PC-9 (cell line): ENCODE results near the gene ALLC. TPM values are rescaled to one million over a fixed set of nuclear protein-coding genes. Genes with fewer than 3 reads are reported as not detected.

ENCODE experiments used
- BruUV-seq: library from RNA; stranded (reverse); fragments of 400-500 nt; replicated peaks from 2 replicates; lab custom pipeline; 2021; lab: Mats Ljungman, UMichigan
- CTCF ChIA-PET: fragments of 300-600 bp; sonication (Branson Sonifier 250); formaldehyde crosslinking; loops from one replicate; lab custom pipeline; 2022; ENCODE audit warnings: antibody characterized with exemption; lab: Charles Lee
- POLR2A ChIA-PET: fragments of 300-600 bp; sonication (Branson Sonifier 250); formaldehyde crosslinking; loops from one replicate; lab custom pipeline; 2022; ENCODE audit warnings: antibody characterized with exemption; ENCODE audit not compliant: unreplicated experiment; lab: Charles Lee
- DNase-seq, 2 experiments: peaks; one replicate each; pipeline versions ENCODE4 v3.0.0 to v3.0.0-alpha.2; 2015 to 2022; ENCODE audit warnings: mixed read lengths in 1 of 2
- H2AFZ ChIP-seq: fragments of 200-600 bp; sonication (generic); 2 replicates; pipeline ENCODE4 v1.8.1; 2017; ENCODE audit warnings: antibody characterized with exemption
- H3F3A ChIP-seq: fragments of 200-600 bp; sonication (generic); 2 replicates; pipeline ENCODE4 v1.8.1; 2017; ENCODE audit warnings: antibody characterized with exemption, mild to moderate bottlenecking, low read depth; ENCODE audit not compliant: insufficient read depth
- H3K27ac ChIP-seq: fragments of 200-600 bp; sonication (generic); 2 replicates; pipeline ENCODE4 v1.6.1; 2016; ENCODE audit warnings: mixed run types
- H3K27me3 ChIP-seq: fragments of 200-600 bp; sonication (generic); 2 replicates; pipeline ENCODE4 v1.6.1; 2016; ENCODE audit warnings: low read depth, mixed run types; ENCODE audit not compliant: insufficient read depth
- H3K36me3 ChIP-seq: fragments of 200-600 bp; sonication (generic); 2 replicates; pipeline ENCODE4 v1.6.1; 2016; ENCODE audit warnings: low read depth, mixed run types
- H3K4me1 ChIP-seq: fragments of 200-600 bp; sonication (generic); replicated peaks from 2 replicates; pipeline ENCODE4 v1.6.1; 2016; ENCODE audit warnings: mixed run types; ENCODE audit not compliant: insufficient read depth
- H3K4me2 ChIP-seq: fragments of 200-600 bp; sonication (generic); 2 replicates; pipeline ENCODE4 v1.6.1; 2017; ENCODE audit warnings: mixed run types
- H3K4me3 ChIP-seq: fragments of 200-600 bp; sonication (generic); 2 replicates; pipeline ENCODE4 v1.6.1; 2016; ENCODE audit warnings: mixed run types
- H3K79me2 ChIP-seq: fragments of 200-600 bp; sonication (generic); 2 replicates; pipeline ENCODE4 v1.6.1; 2017; ENCODE audit warnings: low read depth, mixed run types
- H3K9me2 ChIP-seq: fragments of 200-600 bp; sonication (generic); 2 replicates; pipeline ENCODE4 v1.8.1; 2017; ENCODE audit warnings: mild to moderate bottlenecking; ENCODE audit not compliant: insufficient read depth
- H3K9me3 ChIP-seq: fragments of 200-600 bp; sonication (generic); 2 replicates; pipeline ENCODE4 v1.8.1; 2016; ENCODE audit warnings: low read depth; ENCODE audit not compliant: insufficient read depth
- H4K20me1 ChIP-seq: fragments of 200-600 bp; sonication (generic); 2 replicates; pipeline ENCODE4 v1.8.1; 2017; ENCODE audit not compliant: insufficient read depth
- CTCF ChIP-seq: fragments of 200-600 bp; sonication (generic); conservative IDR thresholded peaks from 2 replicates; pipeline ENCODE4 v1.6.1; 2017; ENCODE audit warnings: mixed run types, antibody characterized with exemption, mild to moderate bottlenecking, moderate library complexity
- EZH2 ChIP-seq: fragments of 200-600 bp; sonication (generic); IDR thresholded peaks from 2 replicates; pipeline ENCODE4 v1.8.0; 2017; ENCODE audit warnings: antibody characterized with exemption, low read depth
- intact Hi-C: fragments of 100-400 bp; cut with micrococcal nuclease; formaldehyde crosslinking; loops from one replicate; pipeline ENCODE4 v1.10.0; 2022; ENCODE audit not compliant: unreplicated experiment
- total RNA-seq: library from RNA; stranded (reverse); gene quantifications from 2 replicates; pipeline ENCODE4 v1.2.3, GENCODE V29; 2021

ALLC gene
- total RNA-seq, 1 experiment from 2014 or later: not detected

DNA sequence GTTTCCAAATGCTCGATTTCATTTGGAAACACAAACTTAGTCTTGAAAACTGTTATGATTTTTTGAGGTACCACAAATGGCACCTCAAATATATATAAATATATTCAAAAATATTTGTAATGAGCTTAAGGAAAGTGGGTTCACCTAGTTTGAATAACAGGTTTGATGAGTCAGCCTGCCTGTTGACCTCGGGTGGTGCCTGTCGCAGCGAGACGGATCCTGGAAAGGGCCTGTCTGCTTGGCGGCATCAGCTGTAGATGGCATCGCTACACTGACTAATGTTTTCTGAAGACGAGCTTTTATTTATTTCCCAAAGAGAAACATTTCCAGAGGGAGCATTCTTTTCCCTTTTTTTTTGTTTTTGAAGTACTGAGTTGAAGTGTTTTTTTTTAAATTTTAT is 6.9 kb downstream of the ALLC start:
- DNase-seq: peak; percentile 18 to 55
- CTCF ChIA-PET: interaction anchor here (0.7 kb wide), 1 partner anchor 182 kb away, joined by 4 read pairs; no protein-coding TSS in a partner anchor
- Histone ChIP-seq H2AFZ (no peak overlapping the region), H3K79me2 (no peaks in the 10 kb centered on the region), H3K4me1 (no peaks in the 10 kb centered on the region), H3K36me3 (no peaks in the 10 kb centered on the region), H3K4me2 (no peak overlapping the region), H3F3A (no peaks in the 10 kb centered on the region), H3K4me3 (no peak overlapping the region), H3K9me3 (no peaks in the 10 kb centered on the region; the same call in 1 of the 2 replicates), H4K20me1 (no peaks in the 10 kb centered on the region), H3K27me3 (peaks cover 46% of the 10 kb centered on the region), H3K9me2 (no peaks in the 10 kb centered on the region), H3K27ac (no peak overlapping the region)
- no TSS peak for BruUV-seq
- intact Hi-C loops: no loop called here
- POLR2A ChIA-PET: no interaction called here
- TF ChIP-seq EZH2 (no peak), CTCF (no peak)

DNA sequence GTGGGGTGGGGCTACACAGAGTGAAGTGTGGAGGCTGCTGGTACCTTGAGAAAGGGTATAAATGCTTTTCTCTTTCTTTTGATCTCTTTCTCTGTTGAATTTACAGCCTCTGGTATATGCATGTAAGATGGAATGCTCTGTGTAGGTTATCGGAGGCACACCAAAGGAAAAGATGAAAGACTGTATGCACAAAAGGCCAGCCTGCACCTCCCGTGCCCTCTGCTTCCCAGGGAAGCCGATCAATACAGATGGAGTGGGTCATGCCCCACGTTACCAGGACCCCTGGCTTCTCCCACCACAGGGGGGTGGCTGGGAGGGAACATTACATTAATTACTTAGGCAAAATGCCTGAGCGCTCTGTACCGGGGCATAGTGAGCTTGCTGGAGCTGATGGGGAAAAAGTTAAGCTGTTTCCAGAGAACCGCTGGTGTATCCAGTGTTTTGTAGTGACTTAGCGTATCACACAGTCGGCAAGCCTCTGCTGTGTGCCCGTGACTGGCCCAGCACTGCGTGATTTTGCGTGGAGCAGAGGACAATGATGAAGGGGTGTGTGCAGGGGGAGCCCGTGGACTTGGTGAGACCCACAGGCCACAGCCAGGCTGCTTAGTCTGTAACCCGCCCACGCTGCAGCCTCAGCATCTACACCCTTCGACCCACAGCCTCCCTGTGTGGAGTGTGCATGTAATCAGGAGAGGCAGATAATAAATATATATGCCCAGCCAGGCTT is 8.0 kb downstream of the ALLC start:
- CTCF ChIA-PET: no interaction called here
- TF ChIP-seq CTCF (no peak), EZH2 (no peak)
- intact Hi-C loops: no loop called here

DNA sequence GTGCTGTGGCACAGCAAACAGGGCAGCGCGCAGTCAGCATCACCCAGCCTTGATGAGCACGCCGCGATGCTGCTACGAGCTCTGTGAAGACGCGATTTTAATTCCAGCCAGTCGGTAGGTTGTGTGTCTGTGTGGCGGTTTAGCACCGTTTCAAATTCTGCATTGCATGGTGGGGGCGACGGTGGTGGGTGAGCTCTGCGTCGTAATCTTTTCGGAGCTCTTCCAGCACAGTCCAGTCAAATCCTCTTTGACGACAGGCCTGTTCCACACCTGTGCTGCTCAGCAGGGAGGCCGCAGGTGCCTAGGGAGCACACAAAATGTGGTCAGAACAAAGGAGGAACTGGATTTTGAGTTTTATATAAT is 8.6 kb downstream of the ALLC start:
- no peaks in the 10 kb centered on the region for H3K79me2 ChIP-seq
- H3K27ac ChIP-seq: no peak overlapping the region
- no peak for TF ChIP-seq CTCF
- TF ChIP-seq EZH2: no peak
- POLR2A ChIA-PET: no interaction called here
- intact Hi-C loops: no loop called here
- DNase-seq: no peak
- H3K9me2 ChIP-seq: no peaks in the 10 kb centered on the region
- H3K27me3 ChIP-seq: peaks cover 63% of the 10 kb centered on the region
- no peak overlapping the region for H2AFZ ChIP-seq
- H3K4me1 ChIP-seq: no peaks in the 10 kb centered on the region
- H3K9me3 ChIP-seq: no peaks in the 10 kb centered on the region
- no peaks in the 10 kb centered on the region for H4K20me1 ChIP-seq
- no peaks in the 10 kb centered on the region for H3F3A ChIP-seq
- H3K4me2 ChIP-seq: no peak overlapping the region
- H3K36me3 ChIP-seq: no peaks in the 10 kb centered on the region
- BruUV-seq: no TSS peak
- CTCF ChIA-PET: no interaction called here
- no peak overlapping the region for H3K4me3 ChIP-seq

More for the DNA sequence above, 8.0 kb downstream of the ALLC start:
- Histone ChIP-seq H2AFZ (no peak overlapping the region), H3K4me1 (no peaks in the 10 kb centered on the region), H4K20me1 (no peaks in the 10 kb centered on the region), H3F3A (no peaks in the 10 kb centered on the region), H3K36me3 (no peaks in the 10 kb centered on the region), H3K4me3 (no peak overlapping the region), H3K9me3 (no peaks in the 10 kb centered on the region; the same call in 1 of the 2 replicates), H3K9me2 (no peaks in the 10 kb centered on the region), H3K27ac (no peak overlapping the region), H3K79me2 (no peaks in the 10 kb centered on the region), H3K27me3 (peaks cover 58% of the 10 kb centered on the region), H3K4me2 (no peak overlapping the region)
- no TSS peak for BruUV-seq
- POLR2A ChIA-PET: no interaction called here
- no peak for DNase-seq
